ENCODE results near the gene C10orf90. TPM values are rescaled to one million over a fixed set of nuclear protein-coding genes. Genes with fewer than 3 reads are reported as not detected.

The C10orf90 gene
- total and polyA plus RNA-seq, 8 donors, result 0.32 to 0.64 (median 0.47) TPM; not detected in 5

GRCh38 chr10:126479280-126479895, 191.1 kb downstream of the C10orf90 start:
- intact Hi-C loops (cut with DNase I), result no loop called here
- FAIRE-seq, result no peak

GRCh38 chr10:126478546-126478945, 191.9 kb downstream of the C10orf90 start:
- FAIRE-seq, result no peak
- no peaks in the 10 kb centered on the region for H3K27me3 ChIP-seq

More at GRCh38 chr10:126479280-126479895, 191.1 kb downstream of the C10orf90 start:
- Histone ChIP-seq H3K27ac (no peak overlapping the region), H3K4me1 (no peaks in the 10 kb centered on the region), H3K4me3 (no peak overlapping the region), H3K27me3 (no peaks in the 10 kb centered on the region), H3K9me3 (no peaks in the 10 kb centered on the region), H3K36me3 (no peaks in the 10 kb centered on the region)
- ATAC-seq (no peak), DNase-seq (no peak)
- 87 to 93% methylated on average over 7 of the region's 7 CpGs for WGBS, 2 donors
- TF ChIP-seq CTCF (IDR thresholded peaks at IDR 0.05), result no peak

GRCh38 chr10:126476246-126476645, 194.2 kb downstream of the C10orf90 start:
- FAIRE-seq (no peak), DNase-seq (no peak), ATAC-seq (no peak)
- 75 to 84% methylated on average over 11 of the region's 11 CpGs for WGBS, 2 donors
- Histone ChIP-seq H3K4me3 (no peak overlapping the region), H3K9me3 (no peaks in the 10 kb centered on the region), H3K36me3 (no peaks in the 10 kb centered on the region), H3K4me1 (no peaks in the 10 kb centered on the region), H3K27ac (no peak overlapping the region), H3K27me3 (no peaks in the 10 kb centered on the region)
- intact Hi-C loops (cut with DNase I), result no loop called here
- no peak for TF ChIP-seq CTCF (IDR thresholded peaks at IDR 0.05)

More at GRCh38 chr10:126478546-126478945, 191.9 kb downstream of the C10orf90 start:
- ATAC-seq (no peak), DNase-seq (no peak)
- no peaks in the 10 kb centered on the region for H3K4me1 ChIP-seq
- no peak overlapping the region for H3K4me3 ChIP-seq
- TF ChIP-seq CTCF (IDR thresholded peaks at IDR 0.05), result no peak
- H3K27ac ChIP-seq, result no peak overlapping the region
- H3K9me3 ChIP-seq, result no peaks in the 10 kb centered on the region
- no peaks in the 10 kb centered on the region for H3K36me3 ChIP-seq
- WGBS, 2 donors, result 54 to 62% methylated on average over 6 of the region's 6 CpGs
- intact Hi-C loops (cut with DNase I), result no loop called here

- Histone ChIP-seq H3K27ac (no peak overlapping the region), H3K27me3 (no peaks in the 10 kb centered on the region), H3K4me3 (no peak overlapping the region), H3K36me3 (no peaks in the 10 kb centered on the region), H3K4me1 (no peaks in the 10 kb centered on the region), H3K9me3 (no peaks in the 10 kb centered on the region)
- 83 to 94% methylated on average over 6 of the region's 6 CpGs for WGBS, 2 donors
- FAIRE-seq, result no peak
- intact Hi-C loops (cut with DNase I), result no loop called here
- TF ChIP-seq CTCF (IDR thresholded peaks at IDR 0.05), result no peak
- DNase-seq, result no peak
- ATAC-seq, result no peak
Measured at GRCh38 chr10:126475074-126475691, 195.3 kb downstream of the C10orf90 start.

GRCh38 chr10:126474031-126474430, 196.5 kb downstream of the C10orf90 start:
- H3K4me3 ChIP-seq, result no peak overlapping the region
- no peak overlapping the region for H3K27ac ChIP-seq
- DNase-seq, result no peak
- H3K36me3 ChIP-seq, result no peaks in the 10 kb centered on the region
- H3K27me3 ChIP-seq, result no peaks in the 10 kb centered on the region
- ATAC-seq, result no peak
- whole genome bisulfite sequencing, 2 donors, result 72 to 79% methylated on average over 6 of the region's 6 CpGs
- FAIRE-seq, result no peak
- no peaks in the 10 kb centered on the region for H3K9me3 ChIP-seq
- H3K4me1 ChIP-seq, result no peaks in the 10 kb centered on the region
- intact Hi-C loops (cut with DNase I), result no loop called here
- no peak for TF ChIP-seq CTCF (IDR thresholded peaks at IDR 0.05)
